ENCODE measurements around the gene H3-3A.
A peak's percentile ranks its signal among the peaks of the same experiment; 100 is the strongest.

The H3-3A gene

GRCh38 chr1:226116673-226117072, 54.2 kb downstream of the H3-3A start:
- DNase-seq = no peak

- no peak for DNase-seq
Measured at GRCh38 chr1:226117330-226117729, 54.8 kb downstream of the H3-3A start.

GRCh38 chr1:226118357-226118756, 55.8 kb downstream of the H3-3A start:
- DNase-seq = no peak

GRCh38 chr1:226119169-226119568, 56.7 kb downstream of the H3-3A start:
- no peak for DNase-seq

- no peak for DNase-seq
Measured at GRCh38 chr1:226120398-226120797, 57.9 kb downstream of the H3-3A start.

GRCh38 chr1:226121049-226121586, 58.6 kb downstream of the H3-3A start:
- peak; percentile 42 for DNase-seq

All from NCI-H146 (cell line).